ENCODE measurements around the gene SLC12A9. TPM values are rescaled to one million over a fixed set of nuclear protein-coding genes. Genes with fewer than 3 reads are reported as not detected.
A peak's percentile ranks its signal among the peaks of the same experiment; 100 is the strongest.

SLC12A9 gene
- total and polyA plus RNA-seq, 2 of the 8 experiments (the other 6 are each of a cell fraction or from before 2014, with no cell fraction given), result 31.4 to 40.1 TPM

GRCh38 chr7:100803398-100804161, 48.9 kb upstream of the SLC12A9 start (continued):
- TF ChIP-seq CHD7 (IDR thresholded peaks at IDR 0.05; ENCODE audit: insufficient replicate concordance, low read length) (no peak), CBX5 (IDR thresholded peaks at IDR 0.05; ENCODE audit: low read depth, low read length) (no peak), PHF8 (conservative IDR thresholded peaks at IDR 0.05; ENCODE audit: low read depth, low read length) (no peak), KDM5A (IDR thresholded peaks at IDR 0.05; ENCODE audit: low read length) (no peak), RAD21 (IDR thresholded peaks at IDR 0.05 in 1 of 2, conservative IDR thresholded peaks at IDR 0.05 in 1 of 2; ENCODE audit: low read depth in 2 of 2, low read length in 2 of 2) (no peak), CREB1 (IDR thresholded peaks at IDR 0.05) (peak; percentile 84), RFX5 (IDR thresholded peaks at IDR 0.05; ENCODE audit: borderline replicate concordance, low read depth, low read length) (peak; percentile 96), TCF12 (IDR thresholded peaks at IDR 0.05; ENCODE audit: low read depth, low read length) (no peak), YY1 (IDR thresholded peaks at IDR 0.05; ENCODE audit: low read depth, low read length) (0 out of 2 replicates have a peak, but pooled peaks have one; percentile 15), HDAC6 (IDR thresholded peaks at IDR 0.05; ENCODE audit: low read depth, low read length) (no peak)
